Measurements from ENCODE around the gene ATP6V1E1. TPM values are rescaled to one million over a fixed set of nuclear protein-coding genes. Genes with fewer than 3 reads are reported as not detected.
"Not testable (repeated sequence)": the region's sequence is repeated elsewhere in the genome, so short reads cannot be mapped to it uniquely, and the experiment has no call there.

The ATP6V1E1 gene
- total RNA-seq, 1 donor from 2014 or later: 122 TPM

- no peak for DNase-seq (ENCODE audit: low spot score)
Measured at GRCh38 chr22:17583151-17583550, 45.4 kb downstream of the ATP6V1E1 start.

- no peak for DNase-seq (ENCODE audit: low spot score)
Measured at GRCh38 chr22:17581631-17582030, 46.9 kb downstream of the ATP6V1E1 start.

- DNase-seq (ENCODE audit: low spot score): no peak
Measured at GRCh38 chr22:17581056-17581455, 47.5 kb downstream of the ATP6V1E1 start.

- no peak for DNase-seq (ENCODE audit: low spot score)
Measured at GRCh38 chr22:17580441-17581031, 48.0 kb downstream of the ATP6V1E1 start.

GRCh38 chr22:17579535-17579981 is 49.0 kb downstream of the ATP6V1E1 start:
- no peak for DNase-seq (ENCODE audit: low spot score)

GRCh38 chr22:17578136-17578754 is 50.3 kb downstream of the ATP6V1E1 start:
- DNase-seq (ENCODE audit: low spot score): no peak

- no peak for DNase-seq (ENCODE audit: low spot score)
Measured at GRCh38 chr22:17576470-17576869, 52.1 kb downstream of the ATP6V1E1 start.

- no peak for DNase-seq (ENCODE audit: low spot score)
Measured at GRCh38 chr22:17575681-17576080, 52.9 kb downstream of the ATP6V1E1 start.

GRCh38 chr22:17575151-17575550 is 53.4 kb downstream of the ATP6V1E1 start:
- DNase-seq (ENCODE audit: low spot score): no peak

- no peak for DNase-seq (ENCODE audit: low spot score)
Measured at GRCh38 chr22:17570851-17571631, 57.5 kb downstream of the ATP6V1E1 start.

GRCh38 chr22:17569971-17570511 is 58.5 kb downstream of the ATP6V1E1 start:
- DNase-seq (ENCODE audit: low spot score): no peak

- DNase-seq (ENCODE audit: low spot score): no peak
Measured at GRCh38 chr22:17566776-17567175, 61.8 kb downstream of the ATP6V1E1 start.

GRCh38 chr22:17566016-17566687 is 62.4 kb downstream of the ATP6V1E1 start:
- not testable (repeated sequence) for DNase-seq (ENCODE audit: low spot score)

GRCh38 chr22:17563936-17564391 is 64.6 kb downstream of the ATP6V1E1 start:
- DNase-seq (ENCODE audit: low spot score): no peak

GRCh38 chr22:17562906-17563870 is 65.4 kb downstream of the ATP6V1E1 start, which contains the start of gene SLC25A18:
TSS of gene SLC25A18 (plus strand) at chr22:17563498. CDS start at chr22:17579945, 16,447 bp downstream.
- DNase-seq (ENCODE audit: low spot score): no peak

- no peak for DNase-seq (ENCODE audit: low spot score)
Measured at GRCh38 chr22:17559188-17559587, 69.4 kb downstream of the ATP6V1E1 start.

GRCh38 chr22:17554814-17555213 is 73.7 kb downstream of the ATP6V1E1 start:
- DNase-seq (ENCODE audit: low spot score): no peak

GRCh38 chr22:17552737-17553136 is 75.8 kb downstream of the ATP6V1E1 start:
- no peak for DNase-seq (ENCODE audit: low spot score)

- peak; percentile 28 for DNase-seq (ENCODE audit: low spot score)
Measured at GRCh38 chr22:17549655-17550054, 78.9 kb downstream of the ATP6V1E1 start.

- DNase-seq (ENCODE audit: low spot score): peak; percentile 80
Measured at GRCh38 chr22:17549183-17549582, 79.4 kb downstream of the ATP6V1E1 start.
